Panc1 (cell line): ENCODE data around the gene CHST5.

Experiments used
- CTCF ChIP-seq: fragments of 450-650 bp; IDR thresholded peaks from 2 replicates; pipeline ENCODE4 v1.5.1; 2017; ENCODE audit warnings: mild to moderate bottlenecking
- POLR2AphosphoS5 ChIP-seq: IDR thresholded peaks from 2 replicates; pipeline ENCODE4 v1.6.1; 2012; ENCODE audit warnings: mild to moderate bottlenecking, low read depth, low read length, moderate library complexity
- TF ChIP-seq, protein P1 (sequence below), 2 experiments: IDR thresholded peaks; 2 replicates each; pipeline ENCODE4 v1.6.1; 2011 to 2012; ENCODE audit warnings: low read depth in 2 of 2, control low read depth in 1 of 2, low read length in 1 of 2, mild to moderate bottlenecking in 1 of 2, moderate library complexity in 1 of 2; ENCODE audit not compliant: insufficient read depth in 1 of 2

GRCh38 chr16:75556431-75556950, 20.6 kb upstream of the CHST5 start:
- TF ChIP-seq, protein P1, sequence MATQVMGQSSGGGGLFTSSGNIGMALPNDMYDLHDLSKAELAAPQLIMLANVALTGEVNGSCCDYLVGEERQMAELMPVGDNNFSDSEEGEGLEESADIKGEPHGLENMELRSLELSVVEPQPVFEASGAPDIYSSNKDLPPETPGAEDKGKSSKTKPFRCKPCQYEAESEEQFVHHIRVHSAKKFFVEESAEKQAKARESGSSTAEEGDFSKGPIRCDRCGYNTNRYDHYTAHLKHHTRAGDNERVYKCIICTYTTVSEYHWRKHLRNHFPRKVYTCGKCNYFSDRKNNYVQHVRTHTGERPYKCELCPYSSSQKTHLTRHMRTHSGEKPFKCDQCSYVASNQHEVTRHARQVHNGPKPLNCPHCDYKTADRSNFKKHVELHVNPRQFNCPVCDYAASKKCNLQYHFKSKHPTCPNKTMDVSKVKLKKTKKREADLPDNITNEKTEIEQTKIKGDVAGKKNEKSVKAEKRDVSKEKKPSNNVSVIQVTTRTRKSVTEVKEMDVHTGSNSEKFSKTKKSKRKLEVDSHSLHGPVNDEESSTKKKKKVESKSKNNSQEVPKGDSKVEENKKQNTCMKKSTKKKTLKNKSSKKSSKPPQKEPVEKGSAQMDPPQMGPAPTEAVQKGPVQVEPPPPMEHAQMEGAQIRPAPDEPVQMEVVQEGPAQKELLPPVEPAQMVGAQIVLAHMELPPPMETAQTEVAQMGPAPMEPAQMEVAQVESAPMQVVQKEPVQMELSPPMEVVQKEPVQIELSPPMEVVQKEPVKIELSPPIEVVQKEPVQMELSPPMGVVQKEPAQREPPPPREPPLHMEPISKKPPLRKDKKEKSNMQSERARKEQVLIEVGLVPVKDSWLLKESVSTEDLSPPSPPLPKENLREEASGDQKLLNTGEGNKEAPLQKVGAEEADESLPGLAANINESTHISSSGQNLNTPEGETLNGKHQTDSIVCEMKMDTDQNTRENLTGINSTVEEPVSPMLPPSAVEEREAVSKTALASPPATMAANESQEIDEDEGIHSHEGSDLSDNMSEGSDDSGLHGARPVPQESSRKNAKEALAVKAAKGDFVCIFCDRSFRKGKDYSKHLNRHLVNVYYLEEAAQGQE (IDR thresholded peaks at IDR 0.05; ENCODE audit: insufficient read depth in 1 of 2, low read depth in 2 of 2, low read length in 1 of 2): no peak
- TF ChIP-seq POLR2AphosphoS5 (no peak), CTCF (no peak)
